ENCODE data around the gene MCOLN1.

- TF ChIP-seq CTCF (conservative IDR thresholded peaks at IDR 0.05; ENCODE audit: low read depth, low read length) (no peak), EZH2phosphoT487 (IDR thresholded peaks at IDR 0.05; ENCODE audit: borderline replicate concordance, low read length) (no peak)
Observed at GRCh38 chr19:7489609-7490044, 32.8 kb upstream of the MCOLN1 start.

Data from PC-3 (cell line).